Activated B cell treated with CpG ODN at 0.5 μM for 24 hours (primary cell): ENCODE measurements around the gene RHO. TPM values are rescaled to one million over a fixed set of nuclear protein-coding genes. Genes with fewer than 3 reads are reported as not detected.
A peak's percentile ranks its signal among the peaks of the same experiment; 100 is the strongest.

Experiments used
- ATAC-seq: fragments of 200-7000 bp; cut with Tn5 transposase; one replicate; pipeline ENCODE4 v1.10.0; 2021; ENCODE audit warnings: low read depth, mild to moderate bottlenecking, moderate library complexity
- CTCF ChIA-PET: fragments of 350-600 bp; sonication (Branson Sonifier 250); formaldehyde crosslinking; loops from one replicate; lab custom pipeline; 2021; ENCODE audit warnings: antibody characterized with exemption; lab: Charles Lee
- POLR2A ChIA-PET: fragments of 350-600 bp; sonication (Branson Sonifier 250); formaldehyde crosslinking; loops from one replicate; lab custom pipeline; 2021; ENCODE audit warnings: antibody characterized with exemption; lab: Charles Lee
- DNase-seq: peaks from one replicate; pipeline ENCODE4 v3.0.0; 2022
- H3K27ac Mint-ChIP-seq: one replicate; pipeline ENCODE4 v1.8.0; 2020; ENCODE audit warnings: mixed read lengths
- H3K27me3 Mint-ChIP-seq: one replicate; pipeline ENCODE4 v1.8.0; 2021; ENCODE audit warnings: mixed read lengths
- H3K36me3 Mint-ChIP-seq: one replicate; pipeline ENCODE4 v1.8.0; 2021; ENCODE audit warnings: low read depth, mixed read lengths
- H3K4me1 Mint-ChIP-seq: one replicate; pipeline ENCODE4 v1.8.0; 2021; ENCODE audit warnings: mixed read lengths
- H3K4me3 Mint-ChIP-seq: one replicate; pipeline ENCODE4 v1.8.0; 2020; ENCODE audit warnings: mild to moderate bottlenecking, mixed read lengths
- H3K9me3 Mint-ChIP-seq: one replicate; pipeline ENCODE4 v1.8.0; 2020; ENCODE audit warnings: mixed read lengths
- intact Hi-C: fragments of 100-400 bp; cut with micrococcal nuclease; formaldehyde crosslinking; loops from one replicate; pipeline ENCODE4 v1.15.1; 2024
- total RNA-seq: library from RNA; stranded (reverse); gene quantifications from 2 replicates; pipeline ENCODE4 v1.2.3, GENCODE V29; 2022
- TF ChIP-seq, protein P1 (sequence below): fragments of 200-600 bp; IDR thresholded peaks from one replicate; pipeline ENCODE4 v1.8.0; 2022; ENCODE audit warnings: antibody characterized with exemption, mild to moderate bottlenecking

The RHO gene
- total RNA-seq, 1 donor from 2014 or later = not detected

DNA sequence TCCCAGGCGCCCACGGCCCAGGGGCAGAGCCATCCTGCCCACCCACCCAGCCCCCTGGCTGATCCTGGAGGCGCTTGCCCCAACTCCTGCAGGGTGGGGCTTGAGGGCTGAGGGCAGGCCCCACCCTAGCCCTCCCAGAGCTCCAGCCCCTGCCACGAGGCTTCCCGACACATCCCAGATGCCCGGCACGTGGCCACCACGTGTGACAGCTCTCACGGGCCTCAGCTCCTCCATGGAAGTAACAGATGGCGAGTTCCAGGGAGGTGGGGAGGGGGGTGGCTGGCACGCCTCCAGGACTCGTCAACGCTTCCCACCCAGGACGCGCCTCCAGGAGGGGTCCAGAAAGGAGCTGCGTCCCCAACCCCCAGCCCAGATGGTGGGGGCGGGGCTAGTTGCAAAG, 48.9 kb downstream of the RHO start:
- no peaks in the 10 kb centered on the region for H3K9me3 Mint-ChIP-seq
- no peak for DNase-seq
- ChIA-PET POLR2A (interaction anchor here (0.6 to 2.3 kb wide), 12 partner anchors 10 to 534 kb away, joined by 3 to 14 read pairs (median 4); partner anchors contain the start of genes IFT122, MBD4 and TMCC1), CTCF (interaction anchor here (1.1 to 2.0 kb wide), 4 partner anchors 28 to 87 kb away, joined by 3 to 11 read pairs (median 4); no protein-coding TSS in a partner anchor)
- no peak for ATAC-seq
- H3K27me3 Mint-ChIP-seq = no peaks in the 10 kb centered on the region
- TF ChIP-seq, protein P1, sequence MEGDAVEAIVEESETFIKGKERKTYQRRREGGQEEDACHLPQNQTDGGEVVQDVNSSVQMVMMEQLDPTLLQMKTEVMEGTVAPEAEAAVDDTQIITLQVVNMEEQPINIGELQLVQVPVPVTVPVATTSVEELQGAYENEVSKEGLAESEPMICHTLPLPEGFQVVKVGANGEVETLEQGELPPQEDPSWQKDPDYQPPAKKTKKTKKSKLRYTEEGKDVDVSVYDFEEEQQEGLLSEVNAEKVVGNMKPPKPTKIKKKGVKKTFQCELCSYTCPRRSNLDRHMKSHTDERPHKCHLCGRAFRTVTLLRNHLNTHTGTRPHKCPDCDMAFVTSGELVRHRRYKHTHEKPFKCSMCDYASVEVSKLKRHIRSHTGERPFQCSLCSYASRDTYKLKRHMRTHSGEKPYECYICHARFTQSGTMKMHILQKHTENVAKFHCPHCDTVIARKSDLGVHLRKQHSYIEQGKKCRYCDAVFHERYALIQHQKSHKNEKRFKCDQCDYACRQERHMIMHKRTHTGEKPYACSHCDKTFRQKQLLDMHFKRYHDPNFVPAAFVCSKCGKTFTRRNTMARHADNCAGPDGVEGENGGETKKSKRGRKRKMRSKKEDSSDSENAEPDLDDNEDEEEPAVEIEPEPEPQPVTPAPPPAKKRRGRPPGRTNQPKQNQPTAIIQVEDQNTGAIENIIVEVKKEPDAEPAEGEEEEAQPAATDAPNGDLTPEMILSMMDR = no peak
- no peaks in the 10 kb centered on the region for H3K36me3 Mint-ChIP-seq
- peak overlapping the region; percentile 86 for H3K27ac Mint-ChIP-seq
- H3K4me1 Mint-ChIP-seq = peaks cover 61% of the 10 kb centered on the region
- intact Hi-C loops = loop anchor here (5.0 kb wide), 2 partner anchors 140 to 300 kb away; partner anchors contain the start of genes HMCES and MBD4
- H3K4me3 Mint-ChIP-seq = no peak overlapping the region

DNA sequence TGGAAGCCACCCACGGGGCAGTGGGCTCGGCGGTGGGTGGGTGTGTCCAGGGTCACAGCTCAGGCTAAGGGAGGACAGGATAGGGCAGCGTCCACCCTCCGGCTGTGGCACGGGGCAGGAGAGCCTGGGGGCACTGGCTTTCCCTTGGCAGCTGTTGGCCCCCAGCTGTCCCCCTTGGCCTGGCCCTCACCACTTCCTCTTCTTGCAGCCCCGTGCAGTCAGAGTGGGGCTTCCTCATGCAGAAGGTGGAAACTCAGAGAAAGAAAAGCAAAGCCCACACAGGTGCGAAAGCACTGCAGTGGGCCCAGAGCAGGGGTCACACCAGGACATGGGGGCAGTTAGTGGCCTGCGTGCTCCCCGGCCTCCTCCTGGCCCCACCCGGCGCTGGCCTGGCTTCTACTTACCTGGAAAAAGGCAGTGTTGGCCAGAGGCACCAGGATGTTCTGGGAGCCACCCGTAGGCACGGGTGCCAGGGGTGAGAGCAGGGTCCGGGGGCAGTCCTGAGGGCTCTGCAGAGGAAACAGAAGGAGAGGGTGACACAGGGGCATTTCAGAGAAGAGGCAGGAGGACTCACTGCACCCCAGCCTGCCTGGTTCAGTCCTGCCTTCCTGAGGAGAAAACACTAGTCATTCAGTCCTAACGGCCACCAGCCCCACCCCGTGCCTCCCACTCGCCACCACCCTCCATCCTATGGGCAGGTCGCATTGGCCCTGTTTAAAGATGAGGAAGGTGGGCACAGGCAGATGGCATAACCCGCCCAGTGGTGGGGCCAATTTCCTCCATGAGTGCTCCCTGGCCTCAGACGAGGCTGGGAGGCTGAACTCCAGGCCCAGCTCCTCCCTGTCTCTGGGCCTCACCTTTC, 49.7 kb downstream of the RHO start:
- H3K4me3 Mint-ChIP-seq = peak overlapping the region; percentile 46
- H3K36me3 Mint-ChIP-seq = no peaks in the 10 kb centered on the region
- CTCF ChIA-PET = interaction anchor here (1.1 to 2.0 kb wide), 4 partner anchors 27 to 88 kb away, joined by 3 to 11 read pairs (median 4); no protein-coding TSS in a partner anchor
- H3K4me1 Mint-ChIP-seq = peaks cover 62% of the 10 kb centered on the region
- intact Hi-C loops = loop anchor here (1.0 to 5.0 kb wide), 5 partner anchors 27 to 301 kb away; partner anchors contain the start of genes HMCES and MBD4
- H3K27ac Mint-ChIP-seq = peak overlapping the region; percentile 53
- ATAC-seq (peak; percentile 69), DNase-seq (peak; percentile 53)
- TF ChIP-seq, protein P1 = no peak
- H3K9me3 Mint-ChIP-seq = no peaks in the 10 kb centered on the region
- POLR2A ChIA-PET = interaction anchor here (1.2 to 2.3 kb wide), 5 partner anchors 11 to 315 kb away, joined by 3 to 14 read pairs (median 5); partner anchors contain the start of gene TMCC1
- H3K27me3 Mint-ChIP-seq = no peaks in the 10 kb centered on the region

DNA sequence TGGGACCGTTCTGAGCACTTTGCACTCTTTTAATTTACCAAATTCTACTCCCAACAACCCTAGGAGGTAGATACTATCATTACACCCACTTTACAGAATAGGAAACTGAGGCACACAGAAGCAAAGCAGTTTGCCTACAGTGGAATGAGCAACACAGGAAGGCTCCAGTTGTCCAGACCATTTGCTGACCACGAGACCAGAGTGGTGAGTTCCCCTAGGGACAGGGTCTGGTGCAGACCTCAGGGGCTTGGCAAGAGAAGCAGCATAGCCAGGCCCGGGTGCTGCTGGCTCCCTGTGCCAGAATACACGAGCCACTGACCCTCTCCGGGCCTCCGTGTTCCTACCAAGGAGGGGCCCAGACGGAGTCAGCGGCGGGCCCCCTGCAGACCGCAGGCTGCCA, 51.6 kb downstream of the RHO start:
- Mint-ChIP-seq H3K4me3 (no peak overlapping the region), H3K36me3 (no peaks in the 10 kb centered on the region), H3K27me3 (no peaks in the 10 kb centered on the region), H3K27ac (no peak overlapping the region), H3K4me1 (peaks cover 51% of the 10 kb centered on the region), H3K9me3 (no peaks in the 10 kb centered on the region)
- DNase-seq = no peak
- CTCF ChIA-PET = no interaction called here
- TF ChIP-seq, protein P1 = no peak
- intact Hi-C loops = loop anchor here (2.0 to 5.0 kb wide), 3 partner anchors 47 to 303 kb away; partner anchors contain the start of genes HMCES and MBD4
- no peak for ATAC-seq
- POLR2A ChIA-PET = no interaction called here

DNA sequence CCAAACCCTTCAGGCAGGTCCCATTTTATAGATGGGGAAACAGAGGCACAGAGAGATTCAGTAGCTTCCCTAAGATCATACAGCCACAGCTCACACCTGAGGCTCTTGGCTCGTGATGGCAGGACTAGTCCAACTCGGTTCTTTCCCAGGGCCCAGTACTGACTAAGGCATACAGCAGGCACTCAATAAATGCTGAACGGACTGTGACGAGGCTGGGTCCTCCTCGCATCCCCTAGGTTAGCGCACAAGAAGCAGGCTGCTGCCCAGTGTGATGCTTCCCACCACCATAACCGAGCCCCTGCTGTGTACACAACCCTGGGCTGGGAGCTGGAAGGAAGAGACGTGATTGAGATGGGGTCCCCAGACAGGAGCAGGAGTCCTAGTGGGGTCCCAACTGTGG, 53.2 kb downstream of the RHO start:
- Mint-ChIP-seq H3K27ac (no peak overlapping the region), H3K9me3 (no peaks in the 10 kb centered on the region)
- DNase-seq = no peak

More for the DNA sequence above, 53.2 kb downstream of the RHO start:
- peaks cover 35% of the 10 kb centered on the region for H3K4me1 Mint-ChIP-seq
- TF ChIP-seq, protein P1 = no peak
- intact Hi-C loops = no loop called here
- CTCF ChIA-PET = no interaction called here
- no peaks in the 10 kb centered on the region for H3K36me3 Mint-ChIP-seq
- no peak overlapping the region for H3K4me3 Mint-ChIP-seq
- POLR2A ChIA-PET = no interaction called here
- no peaks in the 10 kb centered on the region for H3K27me3 Mint-ChIP-seq
- no peak for ATAC-seq
